Suprapubic skin (tissue), 4 donors: Measurements from ENCODE around the gene GNAI2. TPM values are rescaled to one million over a fixed set of nuclear protein-coding genes. Genes with fewer than 3 reads are reported as not detected.

Experiments
- DNase-seq, 2 donors: peaks; one replicate each; pipeline ENCODE4 v3.0.0-alpha.2; 2019; ENCODE audit warnings: low spot score in 2 of 2
- H3K27ac ChIP-seq: fragments of 200-600 bp; sonication (generic); one replicate; pipeline ENCODE4 v1.5.1; 2019
- H3K27me3 ChIP-seq: fragments of 200-600 bp; sonication (generic); one replicate; pipeline ENCODE4 v1.5.1; 2019
- H3K36me3 ChIP-seq: fragments of 200-600 bp; sonication (generic); one replicate; pipeline ENCODE4 v1.5.1; 2019
- H3K4me1 ChIP-seq: fragments of 200-600 bp; sonication (generic); one replicate; pipeline ENCODE4 v1.5.1; 2019
- H3K4me3 ChIP-seq: fragments of 200-600 bp; sonication (generic); one replicate; pipeline ENCODE4 v1.5.1; 2019; ENCODE audit warnings: mild to moderate bottlenecking
- H3K9me3 ChIP-seq: fragments of 200-600 bp; sonication (generic); one replicate; pipeline ENCODE4 v1.5.1; 2019
- CTCF ChIP-seq, 2 donors: fragments of 200-600 bp in 1 of 2; fragments of 450-650 bp in 1 of 2; sonication (generic) in 1 of 2; IDR thresholded peaks; one replicate each; pipeline ENCODE4 v1.5.1; 2016 to 2019; ENCODE audit warnings: antibody characterized with exemption in 2 of 2, mild to moderate bottlenecking in 1 of 2, moderate library complexity in 1 of 2
- EP300 ChIP-seq: sonication (generic); formaldehyde crosslinking; IDR thresholded peaks from one replicate; pipeline ENCODE4 v1.6.1; 2017; ENCODE audit warnings: antibody characterized with exemption
- POLR2A ChIP-seq, 2 donors: fragments of 450-650 bp; IDR thresholded peaks; one replicate each; pipeline ENCODE4 v1.6.1; 2017; ENCODE audit warnings: antibody characterized with exemption in 2 of 2, mild to moderate bottlenecking in 2 of 2, moderate library complexity in 2 of 2
- POLR2AphosphoS5 ChIP-seq, 3 donors: sonication (generic); formaldehyde crosslinking; IDR thresholded peaks; one replicate each; pipeline ENCODE4 v1.6.1; 2017; ENCODE audit warnings: antibody characterized with exemption in 3 of 3
- whole genome bisulfite sequencing: methylation state at CpG from one replicate; pipeline ENCODE4 v1.1.5; 2018; 5-methylcytosine and 5-hydroxymethylcytosine counted together
- total RNA-seq, 4 donors: library from RNA; depleted of rRNA; stranded (reverse); fragments of >200 nt; gene quantifications; one replicate each; pipeline ENCODE4 v1.1.0, GENCODE V29; 2016

The GNAI2 gene
- total RNA-seq, 4 donors from 2014 or later, result 70.9 to 91.3 (median 76.7) TPM

- H3K4me1 ChIP-seq, result peaks cover 99% of the 10 kb centered on the region
- peak overlapping the region; percentile 76 for H3K27ac ChIP-seq
- no CpG with 5 or more reads among the region's 10 CpGs for WGBS
- H3K4me3 ChIP-seq, result peak overlapping the region; percentile 40
- peaks cover 3% of the 10 kb centered on the region for H3K36me3 ChIP-seq
- no peaks in the 10 kb centered on the region for H3K9me3 ChIP-seq
- TF ChIP-seq CTCF (IDR thresholded peaks at IDR 0.05) (no peak), POLR2AphosphoS5 (IDR thresholded peaks at IDR 0.05) (no peak)
- no peaks in the 10 kb centered on the region for H3K27me3 ChIP-seq
- DNase-seq, result no peak
These were observed 10.5 kb downstream of the GNAI2 start for GRCh38 chr3:50246517-50246954.

GRCh38 chr3:50248387-50248786 is 12.4 kb downstream of the GNAI2 start:
- Histone ChIP-seq H3K9me3 (no peaks in the 10 kb centered on the region), H3K4me3 (no peak overlapping the region), H3K27me3 (no peaks in the 10 kb centered on the region), H3K27ac (peak overlapping the region; percentile 76), H3K36me3 (peaks cover 17% of the 10 kb centered on the region), H3K4me1 (peaks cover 87% of the 10 kb centered on the region)
- DNase-seq, result peak in 1 of 2 donors; percentile 87
- WGBS, result 9% methylated on average over 3 of the region's 3 CpGs
- TF ChIP-seq POLR2AphosphoS5 (IDR thresholded peaks at IDR 0.05) (no peak), POLR2A (IDR thresholded peaks at IDR 0.05) (no peak), CTCF (IDR thresholded peaks at IDR 0.05) (no peak), EP300 (no peak)

GRCh38 chr3:50249457-50249856 is 13.5 kb downstream of the GNAI2 start:
- Histone ChIP-seq H3K9me3 (no peaks in the 10 kb centered on the region), H3K27ac (peak overlapping the region; percentile 76), H3K4me1 (peaks cover 82% of the 10 kb centered on the region), H3K4me3 (no peak overlapping the region), H3K36me3 (peaks cover 13% of the 10 kb centered on the region), H3K27me3 (no peaks in the 10 kb centered on the region)
- DNase-seq, result no peak
- TF ChIP-seq POLR2A (IDR thresholded peaks at IDR 0.05), result no peak
- TF ChIP-seq EP300, result no peak
- TF ChIP-seq POLR2AphosphoS5 (IDR thresholded peaks at IDR 0.05), result no peak
- no peak for TF ChIP-seq CTCF (IDR thresholded peaks at IDR 0.05)
- 81% methylated on average over 3 of the region's 5 CpGs for WGBS

- Histone ChIP-seq H3K4me3 (no peak overlapping the region), H3K27ac (peak overlapping the region; percentile 60), H3K36me3 (peaks cover 13% of the 10 kb centered on the region), H3K27me3 (no peaks in the 10 kb centered on the region), H3K9me3 (no peaks in the 10 kb centered on the region), H3K4me1 (peaks cover 82% of the 10 kb centered on the region)
- no peak for TF ChIP-seq POLR2AphosphoS5 (IDR thresholded peaks at IDR 0.05)
- TF ChIP-seq CTCF (IDR thresholded peaks at IDR 0.05), result no peak
- no peak for TF ChIP-seq POLR2A (IDR thresholded peaks at IDR 0.05)
- no peak for TF ChIP-seq EP300
- WGBS, result 83% methylated on average over 4 of the region's 4 CpGs
- no peak for DNase-seq
These were observed 14.5 kb downstream of the GNAI2 start for GRCh38 chr3:50250514-50250913.

GRCh38 chr3:50251220-50251619 is 15.2 kb downstream of the GNAI2 start:
- H3K27me3 ChIP-seq, result no peaks in the 10 kb centered on the region
- no peak overlapping the region for H3K4me3 ChIP-seq
- no peak for TF ChIP-seq CTCF (IDR thresholded peaks at IDR 0.05)
- no peak for TF ChIP-seq EP300
- H3K36me3 ChIP-seq, result peaks cover 16% of the 10 kb centered on the region
- H3K4me1 ChIP-seq, result peaks cover 80% of the 10 kb centered on the region
- H3K9me3 ChIP-seq, result no peaks in the 10 kb centered on the region
- 38% methylated on average over 8 of the region's 8 CpGs for WGBS
- no peak for DNase-seq
- peak overlapping the region; percentile 60 for H3K27ac ChIP-seq
